Activated gamma-delta T cell (primary cell): Measurements from ENCODE around the gene RMDN2.

ENCODE experiments used
- DNase-seq: peaks from one replicate; lab custom pipeline; 2025; lab: John Stamatoyannopoulos, UW
- total RNA-seq, 2 donors: gene quantifications; one replicate each; lab custom pipeline; 2026; lab: John Stamatoyannopoulos, UW

RMDN2 gene
- total RNA-seq, result 5.4 to 10.6 reads per million in 2 donors

DNA sequence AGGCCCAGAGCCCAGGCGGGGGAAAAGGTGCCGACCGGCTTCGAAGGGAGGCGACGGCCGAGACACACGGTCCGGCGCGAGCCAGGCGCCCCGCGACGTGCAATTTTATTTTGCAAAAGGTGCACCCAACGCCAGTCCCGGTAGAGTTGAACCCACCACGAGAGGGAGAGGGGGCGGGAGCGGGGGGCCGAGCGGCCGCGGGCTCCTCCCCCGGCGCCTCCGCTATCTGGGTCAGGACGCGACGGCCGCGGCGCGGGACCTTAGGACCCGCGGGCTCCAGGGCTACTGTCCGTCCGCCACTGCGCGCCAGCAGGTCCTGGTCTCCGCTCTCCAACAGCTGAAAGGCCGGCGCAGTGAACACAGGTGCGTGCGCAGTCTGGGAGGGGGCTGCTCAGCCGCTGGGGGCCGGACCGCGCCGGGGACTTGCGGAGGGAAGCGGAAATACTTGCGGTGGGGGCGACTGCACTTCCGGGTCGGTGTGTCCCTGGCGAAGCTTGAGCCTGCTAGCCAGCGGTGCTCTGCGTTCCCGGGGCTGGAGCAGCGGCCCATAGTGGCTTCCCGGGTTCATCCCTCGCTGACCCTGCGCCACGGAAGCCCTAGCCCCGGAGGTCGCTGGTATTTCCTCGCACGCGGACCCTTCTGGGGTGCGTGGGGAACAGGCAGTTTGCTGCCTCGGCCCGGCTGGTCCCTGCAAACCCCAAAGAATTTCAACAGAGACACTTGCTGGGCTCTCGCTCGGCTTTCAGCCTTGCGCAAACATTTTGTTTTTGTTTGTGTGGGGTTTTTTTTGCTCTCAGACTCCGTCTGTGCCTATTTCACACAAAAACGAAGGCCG is at the start of gene RMDN2:
Gene RMDN2, plus strand, starts transcription at position 225 of the 835 bp plus-strand sequence. CDS start 3,991 bp downstream, outside the sequence.
- DNase-seq, result peak; percentile 69

DNA sequence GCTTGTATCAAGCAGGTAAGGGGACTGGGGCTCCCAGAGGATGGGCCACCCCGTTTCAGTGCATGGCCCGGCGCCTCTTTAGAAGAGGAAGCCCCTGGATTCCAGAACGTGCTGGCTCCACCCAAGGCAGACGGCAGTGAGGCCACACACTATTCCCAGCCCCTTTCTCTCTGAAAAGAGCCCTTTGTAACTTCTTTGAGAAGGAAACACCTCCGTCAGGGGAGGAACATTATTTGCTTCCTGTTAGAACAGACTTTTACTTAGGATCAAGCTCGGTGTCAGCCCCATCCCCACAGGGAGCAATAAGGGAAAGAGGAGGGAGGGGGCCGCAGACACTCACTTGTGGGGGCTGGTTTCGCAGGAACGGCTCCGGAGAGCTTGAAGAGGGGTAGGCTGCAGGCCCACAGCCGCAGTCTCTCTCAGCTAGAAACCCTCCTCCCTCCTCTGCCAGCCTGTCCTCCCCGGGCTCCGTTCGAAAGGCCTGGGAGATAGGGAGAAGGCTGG is 49.6 kb upstream of the RMDN2 start:
- DNase-seq, result no peak

DNA sequence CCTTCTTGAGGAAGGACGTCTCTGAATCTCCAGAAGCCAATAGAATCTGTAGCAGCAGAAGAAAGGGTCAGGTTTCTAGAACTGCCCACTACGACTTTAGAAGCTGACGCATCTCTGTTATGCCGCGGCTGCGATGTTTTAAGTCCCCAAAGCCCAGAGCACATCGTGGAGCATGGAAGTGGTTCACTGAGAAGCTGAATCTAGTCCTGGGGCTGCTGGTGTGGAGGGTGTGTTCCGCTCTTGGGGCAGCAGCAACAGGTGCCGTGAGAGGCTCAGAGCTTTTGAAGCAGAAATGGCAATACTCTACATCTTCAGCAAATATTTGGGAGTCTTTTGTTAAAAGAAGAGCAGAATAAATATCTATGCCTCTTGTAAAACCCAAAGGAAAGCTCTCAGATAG is 48.9 kb upstream of the RMDN2 start:
- no peak for DNase-seq

DNA sequence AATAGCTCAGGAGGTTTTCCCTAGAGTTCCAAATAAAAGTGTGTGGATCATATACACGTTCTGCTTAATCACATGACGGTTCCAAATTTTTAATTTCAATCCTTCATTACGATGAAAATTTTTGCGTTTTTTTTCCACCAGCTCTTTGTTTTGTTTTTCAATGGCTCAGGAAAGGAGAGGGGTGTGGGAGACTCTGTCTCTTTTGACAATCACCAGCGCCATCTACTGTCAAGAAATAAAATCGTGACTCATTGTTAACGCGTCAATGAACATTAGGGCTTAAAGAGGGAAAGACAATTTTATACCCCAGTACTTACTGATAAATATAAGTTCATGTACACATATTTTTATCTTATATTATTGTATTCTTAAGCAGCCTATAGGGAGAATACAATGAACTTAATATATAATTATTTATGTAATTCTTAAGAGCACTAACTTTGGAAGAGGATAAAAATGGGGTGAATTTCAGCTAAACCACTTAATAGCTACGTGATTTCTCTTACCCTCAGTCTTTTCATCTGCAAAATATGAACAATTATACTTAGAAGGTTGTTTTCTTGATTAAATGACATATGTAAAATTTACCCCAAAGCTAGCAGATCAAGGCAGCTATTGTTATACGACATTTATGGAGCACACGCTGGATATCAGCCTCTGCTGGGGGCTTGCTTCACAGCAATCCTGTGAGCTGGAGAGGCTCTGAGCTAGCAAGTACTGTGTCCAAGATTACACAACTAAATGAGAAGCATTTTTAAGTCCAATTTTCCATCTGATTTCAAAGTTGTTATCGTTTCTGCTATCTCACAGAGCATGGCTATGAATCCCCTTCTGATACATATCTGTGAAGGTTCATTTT is 47.4 kb upstream of the RMDN2 start:
- DNase-seq, result no peak

DNA sequence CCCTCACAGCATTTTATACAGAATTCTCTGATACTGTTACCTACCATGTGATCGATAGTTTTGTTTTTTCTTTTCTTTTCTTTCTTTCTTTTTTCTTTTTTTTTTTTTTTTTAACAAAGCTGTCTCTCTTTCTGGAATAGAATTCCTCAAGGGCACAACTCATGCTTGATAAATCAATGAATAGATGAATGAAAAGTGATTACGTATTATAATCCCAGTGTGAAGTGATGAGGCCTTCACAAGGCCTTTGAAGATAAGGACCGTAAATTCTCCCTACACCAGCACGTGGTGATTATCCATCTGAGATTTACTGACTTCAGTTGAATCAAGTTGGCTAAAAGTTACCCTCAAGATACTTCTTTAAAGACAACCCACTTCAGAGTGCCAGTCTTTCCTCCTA is 46.6 kb upstream of the RMDN2 start:
- DNase-seq, result no peak

- DNase-seq, result no peak
These were observed 44.5 kb upstream of the RMDN2 start for GRCh38 chr2:37880551-37880950.

DNA sequence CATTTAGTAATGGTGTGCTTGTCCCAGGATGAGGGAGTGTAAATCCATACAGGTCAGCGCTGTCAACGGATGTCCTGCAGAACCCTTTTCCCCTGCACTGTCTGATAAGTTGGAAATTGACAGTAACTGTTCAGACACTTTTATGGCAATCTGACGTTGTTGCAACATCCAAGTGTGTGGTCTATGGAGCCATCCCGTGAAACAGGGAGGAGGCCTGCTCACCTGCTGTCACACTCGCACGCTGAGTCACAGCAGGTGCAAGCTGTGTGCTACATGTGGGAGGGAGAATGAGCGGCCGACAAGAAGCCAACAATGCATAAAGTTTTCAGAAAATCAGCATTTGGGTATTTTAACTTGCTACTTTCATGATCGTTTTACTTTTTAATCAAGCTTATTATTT is 43.7 kb upstream of the RMDN2 start:
- no peak for DNase-seq

DNA sequence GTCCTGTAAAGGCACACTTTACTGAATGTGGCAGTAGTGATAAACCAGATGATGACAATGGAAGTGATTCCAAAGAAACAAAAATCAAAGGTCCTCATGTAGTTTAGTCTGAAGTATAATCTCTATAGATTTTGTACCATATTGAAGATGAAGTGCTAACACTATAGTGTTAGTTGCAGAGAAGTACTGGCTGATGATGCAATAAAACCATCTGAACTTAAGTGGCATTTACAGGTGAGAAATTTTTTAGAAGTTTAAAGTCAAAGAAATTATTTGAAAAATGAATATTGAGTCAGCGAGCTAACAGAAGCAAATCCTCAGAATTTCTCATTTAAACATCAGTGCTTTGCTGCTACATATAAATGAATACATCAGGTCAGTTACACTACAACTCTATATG is 43.1 kb upstream of the RMDN2 start:
- no peak for DNase-seq

GRCh38 chr2:37883518-37883917 is 41.6 kb upstream of the RMDN2 start:
- DNase-seq, result no peak

GRCh38 chr2:37885329-37885993 is 39.6 kb upstream of the RMDN2 start:
- no peak for DNase-seq

DNA sequence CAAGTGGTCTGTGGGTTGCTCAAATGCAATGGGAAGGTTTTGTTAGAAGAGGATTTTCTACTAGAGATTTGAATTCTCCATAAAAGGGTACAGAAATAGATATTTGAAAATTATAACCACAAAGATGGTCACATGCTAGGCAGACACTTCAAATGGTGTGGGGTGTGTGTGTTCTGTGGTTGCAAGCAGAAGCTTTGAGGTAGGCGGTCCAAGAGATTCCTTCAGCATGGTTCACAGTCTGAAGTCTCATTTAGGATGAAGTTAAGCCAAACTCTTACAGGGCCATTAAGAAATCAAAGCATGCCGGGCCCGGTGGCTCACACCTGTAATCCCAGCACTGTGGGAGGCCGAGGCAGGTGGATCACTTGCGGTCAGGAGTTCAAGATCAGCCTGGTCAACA is 38.3 kb upstream of the RMDN2 start:
- no peak for DNase-seq

DNA sequence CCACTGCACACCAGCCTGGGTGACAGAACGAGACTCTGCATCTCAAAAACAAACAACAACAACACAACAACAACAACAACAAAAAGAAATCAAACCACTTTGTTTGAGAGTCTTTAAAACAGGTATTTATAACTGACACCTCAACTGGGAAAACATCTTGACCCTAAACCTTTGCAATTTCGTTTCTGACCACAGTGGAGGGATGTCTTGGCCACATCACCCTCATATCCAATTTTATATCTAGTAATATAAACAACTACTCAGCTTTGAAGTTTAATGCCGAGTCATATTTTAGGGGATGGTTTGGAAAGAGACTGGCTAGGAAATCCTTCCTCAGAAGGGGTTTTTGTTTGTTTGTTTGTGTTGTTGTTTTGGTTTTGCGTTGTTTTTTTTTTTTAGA is 37.8 kb upstream of the RMDN2 start:
- no peak for DNase-seq

DNA sequence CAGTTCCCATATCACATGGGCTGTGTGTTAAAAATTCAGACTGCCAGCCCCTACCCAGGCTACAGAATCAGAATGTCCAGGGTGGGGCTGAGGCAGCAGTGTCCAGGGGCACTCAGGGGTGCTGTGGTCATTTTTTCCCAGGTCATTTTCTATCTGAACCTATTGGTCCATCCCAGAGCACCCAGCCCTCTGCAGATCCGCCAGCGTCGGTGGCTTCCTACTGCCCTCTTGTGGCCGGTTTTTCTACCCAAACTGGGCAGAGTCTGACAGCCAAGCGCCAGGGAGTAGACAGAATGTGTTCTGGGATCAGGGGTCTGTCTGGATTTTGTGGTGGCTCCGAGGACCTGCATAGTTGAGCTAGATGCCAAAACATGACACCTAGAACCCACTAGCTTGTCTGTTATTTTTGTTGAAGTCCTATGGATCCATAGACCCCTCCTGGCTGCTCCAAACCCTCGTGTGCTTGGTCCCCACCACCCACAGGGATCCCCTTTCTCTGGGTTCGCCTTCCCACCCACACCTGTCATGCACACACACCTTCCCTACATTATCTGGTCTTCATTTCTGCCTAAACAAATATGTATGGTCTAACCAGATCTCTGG is 34.1 kb upstream of the RMDN2 start:
- DNase-seq, result no peak

DNA sequence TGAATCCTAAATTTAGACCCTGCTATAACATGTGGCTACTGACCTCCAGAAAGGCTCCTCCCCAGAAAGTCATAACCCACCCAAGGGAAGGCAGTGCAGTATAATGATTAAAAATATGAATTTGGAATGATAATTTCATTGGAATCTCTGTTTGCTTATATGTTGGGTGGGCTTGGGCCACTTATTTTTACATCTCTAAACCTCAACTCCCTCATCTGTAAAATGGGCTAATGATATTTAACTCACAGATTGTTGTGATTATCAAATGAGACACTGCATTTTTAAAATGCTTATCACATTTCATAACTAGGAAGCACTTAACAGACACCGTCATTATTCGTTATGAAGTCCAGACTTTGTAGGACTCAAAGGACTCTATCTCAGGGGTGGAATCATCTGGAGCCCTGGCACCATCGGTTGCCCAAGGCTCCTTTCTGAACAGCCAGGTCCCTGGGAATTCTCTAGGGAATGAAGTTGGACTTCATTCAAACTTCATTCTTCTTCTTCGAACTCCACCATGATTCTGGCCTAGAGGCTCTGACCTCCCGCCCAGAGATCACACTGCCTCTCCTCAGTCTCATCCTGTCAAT is 33.1 kb upstream of the RMDN2 start:
- no peak for DNase-seq

DNA sequence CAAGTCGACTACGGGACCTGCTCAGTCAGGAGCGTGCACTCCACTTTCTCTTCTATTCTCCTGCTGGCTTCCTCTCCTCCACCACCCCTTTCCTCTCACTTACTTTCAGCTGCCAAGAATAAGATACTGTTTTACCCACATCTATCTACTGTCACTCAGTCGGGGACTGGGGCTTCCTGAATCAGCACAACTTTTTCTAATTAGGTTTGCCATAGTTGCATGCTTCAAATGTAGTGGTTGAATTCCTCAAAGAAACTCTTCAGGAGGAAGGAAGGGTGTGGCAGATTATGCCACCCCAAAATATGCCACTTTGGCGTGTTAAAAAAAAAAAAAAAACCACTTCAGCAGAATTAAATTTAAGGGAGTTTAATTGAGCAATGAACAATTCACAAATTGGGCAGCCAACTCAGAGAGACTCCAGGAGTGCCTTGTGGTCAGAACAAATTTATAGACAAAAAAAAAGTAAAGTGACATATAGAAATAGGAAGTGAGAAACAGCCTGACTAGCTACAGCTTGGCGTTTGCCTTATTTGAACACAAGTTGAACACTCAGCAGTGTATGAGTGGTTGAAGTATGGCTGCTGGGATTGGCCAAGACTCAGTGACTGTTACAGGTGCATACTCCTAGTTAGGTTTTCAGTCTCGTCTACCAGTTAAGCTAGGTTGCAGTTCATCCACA is 32.5 kb upstream of the RMDN2 start:
- DNase-seq, result no peak

GRCh38 chr2:37893327-37893726 is 31.8 kb upstream of the RMDN2 start:
- DNase-seq, result no peak

- no peak for DNase-seq
These were observed 31.0 kb upstream of the RMDN2 start for GRCh38 chr2:37894047-37894446.

DNA sequence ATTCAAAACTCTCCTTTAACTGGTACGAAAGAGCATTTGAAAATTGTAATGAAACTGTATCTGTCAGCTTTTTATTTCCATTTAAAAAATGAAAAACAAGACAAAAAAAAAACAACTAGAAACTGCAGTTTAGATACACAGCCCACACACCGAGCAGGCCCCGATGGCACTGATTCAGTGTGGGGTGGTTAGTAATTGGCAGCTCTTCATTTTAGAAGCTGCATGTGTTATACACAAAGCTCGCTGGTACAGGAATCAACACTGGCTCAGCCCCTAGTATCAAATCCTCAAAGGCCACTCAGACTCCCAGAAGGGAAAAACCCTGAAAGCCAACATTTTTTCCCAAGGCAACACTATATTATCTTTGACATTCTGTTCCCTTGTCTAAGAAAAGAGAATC is 30.5 kb upstream of the RMDN2 start:
- no peak for DNase-seq

- no peak for DNase-seq
These were observed 29.9 kb upstream of the RMDN2 start for GRCh38 chr2:37895140-37895539.

DNA sequence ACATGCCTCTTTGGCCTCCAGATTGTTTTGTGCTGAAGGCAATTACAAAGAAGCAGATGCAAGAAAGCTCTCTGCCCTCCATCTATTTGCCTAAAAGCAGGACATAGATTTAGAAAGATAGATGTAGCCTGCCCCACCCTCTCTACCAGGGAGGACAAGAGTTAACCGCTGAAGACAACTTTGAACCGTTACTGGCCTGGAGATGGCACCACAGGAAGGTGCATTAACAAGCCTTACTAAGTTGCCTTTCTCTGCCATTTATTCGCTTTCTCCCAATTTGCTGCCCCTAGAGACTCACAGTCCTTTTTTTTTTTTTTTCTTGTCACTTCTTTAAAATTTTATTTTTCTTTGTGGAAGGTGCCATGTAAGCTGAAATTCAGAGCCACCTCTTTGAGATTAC is 28.8 kb upstream of the RMDN2 start:
- no peak for DNase-seq

DNA sequence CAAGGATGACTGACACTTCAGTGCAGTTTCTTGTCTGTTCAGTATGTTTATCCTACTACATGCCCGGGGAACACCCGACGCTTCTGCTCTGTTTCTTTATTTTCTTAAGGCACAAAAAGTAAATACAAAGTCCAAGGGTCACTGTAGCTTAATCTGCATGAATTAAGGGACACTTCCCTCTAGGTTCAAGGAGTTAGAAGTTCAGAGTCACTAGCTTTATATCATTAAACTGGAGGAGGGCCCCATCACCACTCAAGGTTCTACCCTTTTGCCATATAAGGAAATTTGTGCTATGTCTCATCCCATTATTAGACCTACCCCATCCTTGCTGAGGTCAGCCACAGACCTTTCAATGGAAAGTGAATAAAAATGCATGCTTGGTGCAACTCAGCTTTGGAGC is 27.6 kb upstream of the RMDN2 start:
- DNase-seq, result no peak
